GM11168 (cell line): ENCODE data around the gene MEIS2.

Source experiments
- in situ Hi-C: fragments of 300-500 bp; cut with MboI; formaldehyde crosslinking; loops from one replicate; pipeline ENCODE4 v1.12.0; 2022; ENCODE audit warnings: low sequenced_read_pairs; ENCODE audit not compliant: unreplicated experiment

The MEIS2 gene

DNA sequence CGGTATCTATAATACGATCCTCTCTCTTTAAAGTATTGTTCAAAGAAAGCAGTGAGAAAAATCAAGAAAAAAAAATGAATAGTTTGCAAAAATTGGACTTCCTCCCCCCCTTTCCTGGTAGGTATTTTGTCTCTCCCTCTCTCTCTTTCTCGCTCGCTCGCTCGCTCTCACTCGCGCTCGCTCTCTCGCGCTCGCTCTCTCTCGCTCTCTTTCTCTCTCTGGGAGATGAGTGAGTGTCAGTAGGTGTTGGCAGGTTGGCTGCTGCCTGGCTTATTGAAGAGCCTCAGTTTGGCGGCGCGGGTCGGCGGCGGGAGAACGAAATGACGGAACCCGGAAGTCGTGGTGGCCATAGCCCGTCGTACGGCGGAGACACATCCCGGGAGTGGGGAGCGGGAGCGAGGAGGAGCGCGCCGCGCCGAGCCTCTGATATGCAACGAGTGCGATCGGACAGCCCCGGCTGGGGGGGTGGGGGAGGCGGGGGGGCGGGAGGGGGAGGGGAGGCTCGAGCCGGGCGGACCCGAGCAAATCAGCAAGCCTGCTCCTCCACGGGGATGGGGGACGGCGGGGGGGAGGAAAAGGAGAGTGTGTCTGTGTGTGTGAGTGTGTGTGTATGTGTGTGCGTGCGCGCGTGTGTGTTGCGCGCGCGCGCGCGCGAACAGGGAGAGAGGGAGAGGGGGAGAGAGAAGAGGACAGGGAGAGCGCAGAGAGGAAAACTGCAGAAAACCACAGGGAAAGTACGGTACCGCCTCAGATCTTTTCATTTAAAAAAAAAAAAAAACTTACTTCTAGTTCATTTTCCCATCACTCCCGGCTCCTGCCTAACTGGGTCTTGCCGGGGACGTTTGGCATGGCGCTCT lies at the start of gene MEIS2:
Gene MEIS2, minus strand, starts transcription at position 441 of the 857 bp plus-strand sequence. CDS start 1,083 bp downstream, outside the sequence.
- in situ Hi-C loops: loop anchor here (25.0 kb wide), 1 partner anchor 588 kb away; no protein-coding TSS in a partner anchor

DNA sequence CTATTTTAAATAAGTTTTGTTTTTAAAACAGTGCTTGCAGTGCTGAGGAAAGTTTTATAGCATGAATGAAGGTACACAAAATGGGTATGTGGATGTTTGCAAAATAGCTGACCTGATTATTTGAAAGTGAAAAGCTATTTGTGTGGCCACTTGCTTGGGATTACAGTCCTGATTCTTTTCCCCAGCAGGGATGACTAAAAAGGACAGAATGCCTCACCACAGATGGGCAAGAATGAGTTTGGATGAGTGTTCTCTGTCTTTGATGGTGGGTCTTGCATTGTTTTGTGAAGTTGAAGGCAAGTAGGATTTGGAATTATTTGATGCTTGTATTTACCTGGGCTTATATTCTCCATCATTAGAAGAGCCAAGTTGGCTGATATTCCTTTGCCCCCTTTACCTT lies 48.8 kb upstream of the MEIS2 start:
- in situ Hi-C loops: no loop called here

DNA sequence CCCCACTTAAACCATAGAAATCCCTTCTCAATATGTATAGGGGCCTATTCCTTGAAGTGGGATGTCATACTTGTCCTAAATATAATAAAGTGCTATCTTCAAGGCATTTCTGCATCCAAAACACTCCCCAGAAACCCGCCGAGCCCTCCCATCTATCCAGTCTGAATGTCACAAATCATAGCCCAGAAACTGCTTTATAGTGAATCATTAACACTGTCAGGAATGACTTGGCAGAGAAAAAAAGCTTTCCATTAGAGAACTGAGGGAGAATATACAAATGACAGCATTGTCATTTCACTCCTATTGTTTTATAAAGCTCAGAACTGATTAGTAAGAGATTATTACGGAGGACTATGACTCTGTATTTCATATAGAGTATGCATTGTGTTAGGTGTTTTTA lies 48.4 kb upstream of the MEIS2 start:
- in situ Hi-C loops: no loop called here

DNA sequence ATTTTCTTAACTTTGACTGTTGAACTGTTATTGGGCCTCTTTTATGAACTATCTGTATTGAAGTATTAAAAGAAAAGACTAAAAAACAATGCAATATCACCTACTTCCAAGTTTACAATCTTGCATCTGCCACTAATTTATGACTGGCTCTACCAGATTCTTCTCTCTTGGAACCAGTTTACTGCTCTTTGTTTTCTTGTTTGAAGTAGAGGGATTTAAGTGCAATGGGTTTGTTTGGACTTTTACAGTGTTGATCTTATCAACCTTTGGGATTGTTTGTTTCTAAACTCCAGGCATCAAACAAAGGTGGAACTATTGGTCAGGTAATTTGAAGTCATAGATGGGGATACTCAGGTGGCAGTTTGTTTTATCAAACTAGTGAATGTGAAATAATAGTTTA lies 43.0 kb upstream of the MEIS2 start:
- in situ Hi-C loops: no loop called here

DNA sequence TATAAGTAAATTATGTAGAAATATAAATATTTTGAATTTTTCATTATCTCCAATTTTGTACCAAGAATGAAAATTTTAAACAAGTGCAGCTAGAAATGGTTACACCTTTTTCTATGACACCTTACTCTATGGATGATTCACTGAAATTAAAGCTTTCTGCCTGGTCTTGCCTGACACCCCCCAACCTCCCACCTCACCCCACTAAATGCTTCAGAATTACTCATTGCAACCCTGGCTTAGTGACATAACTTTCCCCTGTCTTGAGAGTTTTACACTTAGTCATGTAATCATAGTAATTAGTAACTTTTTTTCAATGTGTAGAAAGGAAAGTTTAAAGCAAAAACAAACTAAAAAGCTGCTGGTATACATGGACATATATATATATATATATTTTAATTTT lies 42.0 kb upstream of the MEIS2 start:
- in situ Hi-C loops: no loop called here

DNA sequence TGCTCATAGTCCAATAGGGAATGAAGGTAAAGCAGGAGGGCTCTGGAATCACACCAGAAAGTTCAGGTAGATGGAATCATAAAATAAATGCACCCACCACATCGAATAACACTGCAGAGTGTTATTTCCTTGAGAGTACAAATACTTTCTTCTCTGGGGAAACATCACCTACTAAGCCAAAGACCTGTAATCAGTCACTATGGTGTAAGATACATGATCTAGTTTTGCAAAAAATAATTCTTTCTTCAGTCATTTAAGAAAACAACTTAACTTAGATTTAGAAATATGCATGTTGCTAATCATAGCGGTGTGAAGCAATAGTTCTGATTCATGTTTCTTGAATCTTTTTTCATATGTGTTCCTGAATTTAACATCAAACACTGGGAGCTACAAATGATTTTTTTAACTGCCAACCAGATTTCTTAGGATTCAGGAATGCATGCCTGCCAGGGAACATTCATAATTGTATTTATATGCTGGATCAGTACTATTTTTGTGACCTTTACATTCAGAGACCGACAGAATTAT lies 40.2 kb upstream of the MEIS2 start:
- in situ Hi-C loops: no loop called here

DNA sequence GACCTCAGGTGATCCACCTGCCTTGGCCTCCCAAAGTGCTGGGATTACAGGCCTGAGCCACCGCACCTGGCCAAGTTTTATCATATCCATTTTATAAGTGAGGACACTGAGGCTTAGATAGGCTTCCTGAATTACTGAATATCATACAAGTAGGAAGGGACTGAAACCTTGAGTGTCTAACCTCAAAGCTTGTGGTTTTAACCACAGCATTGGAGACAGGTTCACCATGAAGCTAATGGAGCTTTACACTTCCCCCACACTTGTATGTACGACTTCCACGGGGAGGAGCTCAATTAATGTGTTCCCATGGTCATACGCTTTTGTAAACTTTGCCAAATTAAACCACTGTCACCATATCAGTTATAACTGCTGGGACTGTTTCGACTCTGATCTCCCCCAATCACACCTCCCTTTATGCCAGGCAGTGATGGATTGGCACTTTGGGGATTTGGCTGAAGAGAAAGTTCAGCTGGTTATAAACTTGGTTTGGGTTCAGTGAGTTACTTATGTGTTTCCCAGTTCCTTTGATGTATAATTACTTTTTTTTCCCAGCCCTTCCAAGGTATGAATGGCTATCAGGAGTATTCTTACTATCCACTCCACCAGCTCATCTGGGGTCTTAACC lies 38.4 kb upstream of the MEIS2 start:
- in situ Hi-C loops: no loop called here

DNA sequence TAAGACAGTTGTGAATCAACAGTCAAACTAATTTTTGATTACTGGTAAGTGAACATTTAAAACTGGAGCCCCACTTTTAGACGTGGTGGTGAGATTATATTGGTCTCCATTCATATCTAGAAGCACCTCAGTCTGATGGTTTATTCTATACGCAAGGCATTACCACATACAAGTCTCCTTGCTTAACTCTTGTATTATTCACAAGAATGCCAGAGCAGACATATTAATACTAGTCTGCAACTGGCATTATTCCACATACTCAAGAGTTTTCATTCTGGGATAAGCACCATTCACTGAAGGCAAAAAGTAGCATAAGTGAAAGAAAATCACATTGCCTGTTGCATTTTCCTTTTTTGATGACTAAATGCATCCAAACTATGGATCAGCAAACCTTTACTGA lies 36.9 kb upstream of the MEIS2 start:
- in situ Hi-C loops: no loop called here

DNA sequence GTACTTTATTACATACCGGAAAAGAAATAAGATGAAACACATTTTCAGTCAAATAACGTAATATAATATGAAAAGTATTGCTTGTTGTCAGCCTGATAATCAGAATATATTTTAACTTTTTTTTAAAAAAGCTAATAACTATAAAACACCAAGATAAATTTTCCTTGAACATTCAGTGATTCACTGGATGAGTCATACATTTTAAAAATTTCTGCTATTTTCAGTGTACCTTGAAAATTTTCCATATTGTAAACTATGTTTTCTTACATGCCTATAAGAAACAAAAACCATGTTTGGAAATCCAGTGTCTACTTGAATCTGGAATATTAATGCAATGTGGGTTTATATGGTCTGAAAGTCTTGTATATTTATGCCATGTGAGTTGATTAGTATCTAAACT lies 36.3 kb upstream of the MEIS2 start:
- in situ Hi-C loops: no loop called here

DNA sequence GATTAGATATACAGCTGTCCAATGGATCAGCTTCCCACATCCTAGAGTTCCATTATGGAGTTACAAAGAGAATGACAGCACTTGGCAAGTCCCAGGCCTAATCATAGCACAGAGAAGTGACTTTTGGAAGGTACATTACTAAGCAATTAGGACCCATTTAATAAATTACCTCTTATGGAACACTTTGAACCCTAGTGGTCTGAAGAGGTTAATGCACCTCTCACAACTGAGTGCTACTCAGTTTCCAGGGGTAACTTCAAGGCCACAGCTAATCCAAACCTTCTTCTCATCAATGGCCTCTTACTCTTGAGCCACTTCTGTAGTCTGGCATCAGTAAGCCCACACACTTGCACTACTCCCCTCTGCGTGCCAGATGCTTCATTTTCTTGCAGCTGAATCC lies 34.9 kb upstream of the MEIS2 start:
- in situ Hi-C loops: no loop called here

DNA sequence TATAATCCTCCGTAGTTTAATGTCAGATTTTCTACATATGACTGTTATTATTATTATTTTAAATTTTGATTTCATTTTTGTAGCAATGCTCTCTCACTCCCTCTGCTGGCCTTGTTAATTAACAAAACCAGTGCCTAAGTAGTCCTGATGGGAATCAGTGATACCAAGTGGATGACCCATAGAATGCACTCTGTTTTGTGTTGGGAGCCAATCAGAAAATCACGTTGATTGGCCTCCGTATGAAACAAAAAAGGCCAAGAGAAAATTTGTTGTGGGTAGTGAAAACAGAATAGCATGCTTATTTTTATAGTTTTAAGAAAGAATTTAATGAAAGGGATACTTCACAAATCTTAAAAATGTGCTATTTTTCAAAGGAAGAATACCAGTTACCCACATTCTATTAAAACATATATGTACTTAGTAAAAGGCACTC lies 34.4 kb upstream of the MEIS2 start:
- in situ Hi-C loops: no loop called here

DNA sequence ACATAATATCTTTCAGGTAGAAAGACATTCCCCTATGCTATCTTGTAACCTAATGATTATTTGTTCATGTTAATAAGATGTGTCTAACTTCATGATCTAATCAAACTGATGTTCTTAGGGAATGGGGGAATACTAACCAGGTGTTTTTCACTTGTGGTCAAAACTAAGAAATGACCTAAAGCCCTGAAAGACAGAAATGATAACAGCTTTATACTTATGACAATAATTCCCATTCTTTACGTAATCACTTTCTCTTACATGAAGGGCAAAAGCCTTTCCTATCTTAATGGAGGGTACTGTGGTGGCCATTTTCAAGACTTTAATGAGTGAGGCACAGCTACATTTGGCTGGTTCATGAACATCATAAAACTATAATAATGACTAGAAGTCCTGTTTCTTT lies 33.9 kb upstream of the MEIS2 start:
- in situ Hi-C loops: no loop called here

DNA sequence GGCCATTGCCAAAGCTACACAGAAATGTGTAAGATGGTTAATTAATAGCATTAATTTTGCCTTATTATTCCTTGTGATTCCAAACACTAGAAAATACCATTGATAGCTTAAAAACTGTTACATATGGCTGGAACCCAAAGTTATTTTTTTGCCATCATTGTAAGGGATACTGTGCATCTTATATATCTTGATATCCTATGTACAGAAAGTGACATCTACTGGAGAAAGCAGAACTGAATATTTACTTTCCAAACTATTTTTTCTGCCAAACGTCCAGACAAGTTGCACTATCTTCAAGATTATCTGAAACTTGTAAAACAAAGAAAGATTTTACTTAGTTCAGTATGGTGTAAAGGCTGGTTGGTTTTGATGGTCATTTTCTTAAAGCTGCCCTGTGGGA lies 33.3 kb upstream of the MEIS2 start:
- in situ Hi-C loops: no loop called here

DNA sequence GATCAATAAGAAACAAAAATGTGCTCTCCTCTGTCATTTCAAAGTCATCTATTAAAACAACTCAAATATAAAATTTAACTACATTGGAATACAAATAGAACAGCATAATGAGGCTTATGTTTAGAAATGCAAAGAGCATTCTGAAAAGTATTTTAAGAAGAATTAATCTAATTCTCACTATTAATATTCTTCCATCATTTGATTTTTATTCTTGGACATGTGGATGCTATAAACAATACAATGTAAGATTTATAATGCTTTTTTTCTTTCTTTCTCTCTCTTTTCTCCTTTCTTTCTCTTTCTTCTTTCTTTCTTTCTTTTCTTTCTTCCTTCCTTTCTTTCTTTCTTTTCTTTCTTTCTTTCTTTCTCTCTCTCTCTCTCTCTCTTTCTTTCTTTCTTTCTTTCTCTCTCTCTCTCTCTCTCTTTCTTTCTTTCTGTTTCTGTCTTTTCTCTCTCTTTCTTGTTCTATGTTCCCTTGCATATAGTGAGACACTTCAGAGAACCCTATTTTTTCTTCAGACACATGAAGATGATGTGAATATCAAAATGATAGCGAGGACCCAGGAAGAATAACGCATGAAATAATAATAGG lies 32.6 kb upstream of the MEIS2 start:
- in situ Hi-C loops: no loop called here

DNA sequence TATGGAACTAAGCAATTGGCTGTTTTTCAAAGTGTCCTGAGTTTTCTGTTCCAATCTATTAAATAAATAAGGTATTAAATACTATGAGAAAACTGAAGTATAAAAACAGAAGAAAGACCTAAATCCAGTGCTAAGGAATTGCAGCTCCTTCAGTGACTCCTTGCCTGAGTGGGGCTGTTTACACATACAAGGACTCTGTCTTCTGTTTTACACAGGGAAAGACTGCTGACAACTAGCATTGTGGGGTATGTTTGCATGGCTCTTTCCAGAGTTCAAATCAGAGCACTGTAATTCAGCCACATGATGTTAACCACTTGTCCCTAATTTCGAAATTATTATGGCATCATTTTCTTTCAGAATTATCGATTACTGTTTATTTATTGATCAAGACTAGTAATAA lies 31.3 kb upstream of the MEIS2 start:
- in situ Hi-C loops: no loop called here

DNA sequence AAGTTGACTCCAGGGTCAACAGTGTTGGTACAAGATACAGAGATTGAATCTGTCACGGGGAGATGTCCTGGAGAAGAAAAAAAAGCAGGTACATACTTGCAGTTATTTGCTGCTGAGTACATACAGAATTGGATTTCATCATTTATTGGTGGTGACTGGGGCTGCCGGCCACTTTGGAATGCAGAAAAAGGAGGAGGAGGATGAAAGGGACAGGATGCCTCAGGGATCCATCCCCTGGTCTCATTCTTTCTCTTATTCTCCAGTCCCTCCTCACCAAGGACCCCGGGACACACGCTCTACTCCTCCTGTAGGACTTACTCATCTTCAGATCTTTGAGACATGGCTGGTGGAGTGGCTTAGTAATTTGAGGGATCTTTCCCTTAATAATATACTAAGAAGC lies 30.0 kb upstream of the MEIS2 start:
- in situ Hi-C loops: no loop called here

DNA sequence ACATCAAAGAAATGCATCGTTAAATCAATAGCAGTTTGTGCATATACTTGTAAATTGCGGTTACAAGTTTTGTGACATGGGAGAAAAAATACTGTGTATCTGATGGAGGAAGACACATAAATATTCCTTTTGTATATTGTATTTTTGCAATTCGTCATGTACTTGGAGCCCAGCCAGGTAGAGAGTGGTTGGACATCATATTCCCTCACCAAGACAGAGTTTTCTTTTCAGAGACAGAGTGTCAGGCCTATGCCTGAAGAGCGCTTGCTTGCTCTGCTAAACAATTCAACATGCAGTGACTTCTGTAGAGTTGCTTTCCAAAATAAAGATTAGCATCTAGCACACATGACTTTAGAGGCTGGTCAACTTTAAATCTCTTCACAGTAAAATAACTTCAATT lies 24.8 kb upstream of the MEIS2 start:
- in situ Hi-C loops: no loop called here

DNA sequence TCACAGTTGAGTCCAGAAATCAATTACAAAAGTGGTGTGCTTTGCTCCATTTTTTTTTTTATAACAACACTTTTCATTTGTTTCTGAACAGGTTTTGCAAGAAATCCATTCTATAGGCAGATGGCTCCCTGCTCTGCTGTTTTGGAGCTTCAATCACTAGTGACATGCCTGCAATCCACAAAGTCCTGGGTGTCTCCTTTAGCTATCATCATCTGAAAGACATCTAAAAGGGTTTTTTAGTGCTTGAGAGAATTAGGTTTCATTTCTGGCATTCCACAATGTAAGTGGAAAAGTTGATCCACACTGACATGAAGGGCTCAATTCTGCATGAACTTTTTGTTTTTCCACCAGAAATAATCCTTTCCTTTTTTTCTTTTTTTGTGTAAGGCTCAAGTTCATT lies 24.0 kb upstream of the MEIS2 start:
- in situ Hi-C loops: loop anchor here (25.0 kb wide), 1 partner anchor 612 kb away; no protein-coding TSS in a partner anchor

DNA sequence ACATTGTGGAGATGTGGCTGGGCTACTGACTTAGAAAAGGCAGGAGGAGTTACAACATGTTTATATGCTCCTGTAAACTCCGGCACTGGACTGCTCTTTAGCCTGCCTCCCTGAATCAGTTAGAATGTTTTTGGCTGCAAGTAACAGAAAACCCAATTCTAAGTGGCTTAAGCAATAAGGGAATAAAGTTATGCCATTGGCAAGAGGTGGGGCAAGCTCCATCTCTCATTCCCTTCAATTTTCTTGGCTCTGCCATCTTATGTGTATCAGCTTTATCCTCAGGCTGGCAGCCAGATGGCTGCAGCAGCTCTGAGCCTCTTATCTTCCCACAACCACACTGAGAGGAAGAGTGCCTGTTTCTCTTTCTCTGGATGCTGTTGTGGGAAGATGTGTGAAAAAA lies 22.4 kb upstream of the MEIS2 start:
- in situ Hi-C loops: loop anchor here (25.0 kb wide), 1 partner anchor 610 kb away; no protein-coding TSS in a partner anchor

DNA sequence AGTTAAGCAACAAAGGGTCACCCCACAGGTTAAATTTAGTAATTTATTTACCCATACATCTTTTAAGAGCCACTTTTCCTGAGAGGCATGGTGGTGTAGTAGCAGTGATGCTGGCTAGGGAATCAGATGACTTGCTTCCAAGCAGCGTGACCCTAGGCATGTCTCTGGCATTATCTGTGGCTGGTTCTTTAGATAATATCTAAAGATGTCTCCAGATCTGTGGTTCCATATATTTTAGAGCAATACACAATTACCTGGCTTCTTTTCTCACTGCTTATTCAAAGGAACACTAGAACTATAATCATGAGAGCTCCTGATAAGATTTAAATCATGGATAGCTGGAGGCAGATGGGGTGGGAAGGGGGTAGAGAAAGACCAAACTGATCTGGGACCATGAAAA lies 21.1 kb upstream of the MEIS2 start:
- in situ Hi-C loops: loop anchor here (25.0 kb wide), 1 partner anchor 609 kb away; no protein-coding TSS in a partner anchor

DNA sequence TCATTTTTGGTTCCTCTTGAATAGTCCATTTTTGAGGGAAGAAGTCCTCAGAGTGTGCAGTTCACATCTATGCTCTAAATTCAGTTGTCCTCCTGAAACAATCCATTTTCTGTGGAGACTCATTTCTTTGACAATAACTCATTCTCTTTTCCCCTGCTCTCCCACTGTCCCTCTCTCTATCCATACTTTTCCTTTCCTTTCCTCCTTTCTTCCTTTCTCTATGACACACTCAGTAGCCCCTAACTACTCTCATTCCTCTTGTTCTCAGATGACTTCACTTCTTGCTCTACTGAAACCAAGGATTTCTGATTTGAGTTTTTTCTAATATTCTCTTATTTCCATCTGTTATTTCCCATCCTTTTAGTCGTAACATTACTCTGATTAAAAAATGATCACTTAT lies 16.7 kb upstream of the MEIS2 start:
- in situ Hi-C loops: loop anchor here (25.0 kb wide), 1 partner anchor 605 kb away; no protein-coding TSS in a partner anchor
